Midbrain (tissue), 1 donor: Measurements from ENCODE around the gene UTRN.
A peak's percentile ranks its signal among the peaks of the same experiment; 100 is the strongest.

Experiments
- DNase-seq: peaks from one replicate; lab custom pipeline; 2025; lab: John Stamatoyannopoulos, UW

UTRN gene

DNA sequence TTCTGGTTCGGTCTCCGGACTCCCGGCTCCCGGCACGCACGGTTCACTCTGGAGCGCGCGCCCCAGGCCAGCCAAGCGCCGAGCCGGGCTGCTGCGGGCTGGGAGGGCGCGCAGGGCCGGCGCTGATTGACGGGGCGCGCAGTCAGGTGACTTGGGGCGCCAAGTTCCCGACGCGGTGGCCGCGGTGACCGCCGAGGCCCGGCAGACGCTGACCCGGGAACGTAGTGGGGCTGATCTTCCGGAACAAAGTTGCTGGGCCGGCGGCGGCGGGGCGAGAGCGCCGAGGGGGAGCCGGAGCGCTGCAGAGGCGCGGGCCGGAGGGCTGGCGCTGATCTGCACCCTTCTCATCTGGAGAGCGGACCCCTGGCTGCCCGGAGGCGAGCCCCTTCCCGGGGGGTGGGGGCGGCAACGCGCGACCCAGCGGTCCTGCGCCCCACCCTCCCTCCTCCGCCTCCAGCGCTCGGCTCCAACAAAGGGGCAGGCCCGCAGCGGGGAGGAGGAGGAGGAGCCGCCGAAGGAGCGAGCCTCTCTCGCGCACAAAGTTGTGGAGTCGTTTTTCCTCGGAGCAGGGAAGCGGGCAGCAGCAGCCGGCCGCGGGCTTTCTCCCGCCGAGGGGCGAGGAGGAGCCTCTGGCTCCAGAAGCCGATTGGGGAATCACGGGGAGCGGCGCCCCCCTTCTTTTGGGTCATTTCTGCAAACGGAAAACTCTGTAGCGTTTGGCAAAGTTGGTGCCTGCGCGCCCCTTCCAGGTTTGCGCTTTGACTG lies at the start of gene UTRN:
Gene UTRN, plus strand, starts transcription at position 553 of the 765 bp plus-strand sequence. CDS start 6,494 bp downstream, outside the sequence.
- peak; percentile 62 for DNase-seq

DNA sequence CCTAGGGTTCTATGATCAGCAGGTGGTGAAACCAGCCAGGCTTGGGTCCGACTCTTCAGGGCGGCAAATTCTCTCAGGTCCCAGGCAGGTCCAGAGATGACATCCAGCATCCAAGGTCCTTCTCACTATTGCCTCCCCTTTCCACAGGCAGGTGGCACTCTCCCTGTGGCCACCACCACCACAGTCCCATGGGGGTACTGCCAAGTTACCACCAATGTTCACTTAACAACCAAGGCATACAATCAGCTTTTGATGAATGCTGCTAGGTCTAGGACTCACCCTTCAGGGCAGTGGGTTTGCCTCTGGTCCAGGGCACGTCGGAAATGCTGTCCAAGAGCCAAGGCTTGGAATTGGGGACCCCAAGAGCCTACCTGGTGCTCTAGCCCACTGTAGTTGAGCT lies 40.4 kb upstream of the UTRN start:
- no peak for DNase-seq

DNA sequence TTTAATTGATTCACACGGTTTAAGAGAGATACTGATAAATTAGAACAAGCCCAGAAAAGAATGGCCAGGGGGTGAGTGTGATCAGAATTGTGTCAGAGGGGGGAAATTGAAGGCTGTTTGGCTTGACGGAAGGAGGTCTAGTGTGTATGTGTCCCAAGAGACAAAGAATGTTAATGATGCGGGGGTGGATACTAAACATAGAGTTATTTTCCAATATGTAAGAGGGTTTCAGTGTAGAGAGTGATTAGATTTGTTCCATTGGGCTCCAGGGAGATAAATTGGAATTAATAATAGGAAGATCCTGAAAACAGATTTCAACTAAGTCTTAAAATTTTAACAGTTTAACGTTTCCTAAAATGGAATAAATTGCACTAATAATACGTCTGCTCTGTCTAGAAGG lies 38.1 kb upstream of the UTRN start:
- no peak for DNase-seq

DNA sequence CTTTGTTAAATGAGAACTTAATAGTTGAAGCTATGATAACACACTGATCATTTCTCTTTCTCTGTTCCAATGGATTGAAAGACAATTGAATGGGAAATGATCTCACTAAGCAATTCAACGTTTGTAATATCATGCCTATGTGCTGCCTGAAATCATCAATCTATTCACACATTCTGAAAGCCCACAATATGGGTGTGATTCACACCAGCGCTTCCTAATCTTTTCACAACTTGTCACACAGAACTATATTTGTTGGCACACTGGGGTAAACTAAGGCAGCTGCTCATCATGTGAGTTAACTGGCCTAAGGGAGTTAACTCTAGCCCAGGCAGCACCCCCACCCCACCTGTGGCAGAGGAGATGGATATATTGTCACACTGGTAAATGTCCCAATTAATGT lies 37.1 kb upstream of the UTRN start:
- no peak for DNase-seq

- DNase-seq: no peak
Observed at GRCh38 chr6:144248476-144249301, 36.4 kb upstream of the UTRN start.

DNA sequence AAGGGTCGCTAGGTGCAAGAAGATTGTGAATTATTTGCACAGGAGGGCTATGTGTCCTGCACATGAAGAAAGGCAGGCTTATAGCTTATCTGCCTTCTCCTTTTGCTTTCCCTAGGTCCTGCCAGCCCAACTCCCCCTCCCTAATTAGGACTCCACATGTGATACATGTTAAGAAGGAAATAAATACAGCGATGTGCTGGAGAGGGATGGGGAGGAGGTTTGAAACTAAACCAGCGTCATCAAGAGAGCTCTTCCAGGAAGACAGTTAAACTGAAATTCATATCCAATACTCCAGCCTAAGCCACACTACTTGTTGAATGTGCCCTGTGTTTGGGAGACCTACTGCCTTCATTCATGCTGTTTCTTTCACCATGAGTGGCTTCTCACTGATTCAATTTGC lies 34.9 kb upstream of the UTRN start:
- no peak for DNase-seq

- DNase-seq: no peak
Observed at GRCh38 chr6:144252259-144252658, 32.9 kb upstream of the UTRN start.

GRCh38 chr6:144259986-144260385 lies 25.1 kb upstream of the UTRN start:
- no peak for DNase-seq

DNA sequence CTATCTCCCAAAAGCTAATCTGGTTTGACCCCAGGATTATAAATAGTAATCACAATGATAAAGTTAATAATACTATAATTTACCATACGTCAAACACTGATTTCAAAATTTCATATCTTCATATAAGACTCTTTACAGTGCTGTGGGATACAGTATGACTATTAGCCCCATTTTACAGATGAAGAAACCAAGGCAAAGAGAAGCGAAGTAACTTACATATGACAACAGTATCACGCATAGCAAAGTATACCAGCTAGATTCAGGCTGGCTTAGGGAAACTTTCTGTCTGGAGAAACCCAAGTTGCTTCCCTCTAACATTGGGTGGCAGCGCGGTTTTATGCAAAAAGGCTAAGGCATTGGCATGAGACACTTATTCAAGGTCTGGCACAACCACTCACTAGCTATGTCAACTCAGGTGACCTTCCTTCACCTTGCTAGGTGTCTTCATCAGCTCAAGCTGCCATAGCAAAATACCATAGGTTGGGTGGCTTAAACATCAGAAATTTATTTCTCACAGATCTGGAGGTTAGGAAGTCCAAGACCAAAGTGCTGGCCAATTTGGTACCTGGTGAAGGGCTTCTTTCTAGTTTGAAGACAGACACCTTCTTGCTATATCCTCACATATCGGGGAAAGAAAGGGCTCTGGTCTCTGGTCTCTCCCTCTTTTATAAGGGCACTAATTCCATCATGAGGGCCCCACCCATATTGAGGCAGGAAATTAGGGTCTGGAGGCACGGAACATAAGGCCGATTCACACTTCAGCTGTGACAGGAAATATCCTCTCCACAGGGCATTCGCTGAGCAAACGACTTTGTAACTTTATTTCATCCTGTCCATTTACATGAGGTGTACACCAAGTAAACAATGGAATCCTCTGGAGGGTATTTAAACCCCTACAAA lies 22.4 kb upstream of the UTRN start:
- no peak for DNase-seq

- DNase-seq: no peak
Observed at GRCh38 chr6:144263786-144264185, 21.3 kb upstream of the UTRN start.

GRCh38 chr6:144264270-144265060 lies 20.7 kb upstream of the UTRN start:
- no peak for DNase-seq

GRCh38 chr6:144265061-144265357 lies 20.1 kb upstream of the UTRN start:
- no peak for DNase-seq

- no peak for DNase-seq
Observed at GRCh38 chr6:144265390-144265789, 19.7 kb upstream of the UTRN start.

DNA sequence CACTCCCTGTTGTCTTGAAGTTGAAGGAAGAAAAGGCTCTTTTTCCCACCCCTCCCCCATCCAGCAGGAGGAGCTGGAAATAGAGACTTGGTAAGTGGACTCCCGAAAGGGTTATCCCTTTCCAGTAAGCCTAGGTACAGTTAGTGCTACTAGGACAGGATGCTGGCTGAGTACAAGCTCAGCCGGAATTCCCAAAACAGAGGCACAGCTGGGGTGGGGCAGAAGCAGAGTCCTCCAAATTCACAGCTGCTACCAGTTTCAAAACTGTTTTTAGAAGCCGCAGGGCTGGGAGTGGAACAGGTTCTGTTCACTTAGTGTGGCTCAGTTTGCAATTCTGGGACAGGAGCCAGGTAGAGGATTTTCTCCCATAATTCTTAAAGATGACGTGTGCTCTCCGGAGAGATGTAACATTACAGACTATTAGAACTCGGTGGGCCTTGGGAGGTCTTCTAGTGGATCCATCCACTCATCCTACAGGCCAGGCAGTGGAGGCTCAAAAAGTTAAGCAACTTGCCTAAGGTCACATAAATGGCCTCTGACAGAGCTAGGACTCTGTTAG lies 19.0 kb upstream of the UTRN start:
- no peak for DNase-seq

GRCh38 chr6:144268794-144269349 lies 16.3 kb upstream of the UTRN start:
- no peak for DNase-seq

GRCh38 chr6:144277174-144277573 lies 8.0 kb upstream of the UTRN start:
- no peak for DNase-seq

GRCh38 chr6:144277605-144278227 lies 7.4 kb upstream of the UTRN start:
- DNase-seq: no peak

DNA sequence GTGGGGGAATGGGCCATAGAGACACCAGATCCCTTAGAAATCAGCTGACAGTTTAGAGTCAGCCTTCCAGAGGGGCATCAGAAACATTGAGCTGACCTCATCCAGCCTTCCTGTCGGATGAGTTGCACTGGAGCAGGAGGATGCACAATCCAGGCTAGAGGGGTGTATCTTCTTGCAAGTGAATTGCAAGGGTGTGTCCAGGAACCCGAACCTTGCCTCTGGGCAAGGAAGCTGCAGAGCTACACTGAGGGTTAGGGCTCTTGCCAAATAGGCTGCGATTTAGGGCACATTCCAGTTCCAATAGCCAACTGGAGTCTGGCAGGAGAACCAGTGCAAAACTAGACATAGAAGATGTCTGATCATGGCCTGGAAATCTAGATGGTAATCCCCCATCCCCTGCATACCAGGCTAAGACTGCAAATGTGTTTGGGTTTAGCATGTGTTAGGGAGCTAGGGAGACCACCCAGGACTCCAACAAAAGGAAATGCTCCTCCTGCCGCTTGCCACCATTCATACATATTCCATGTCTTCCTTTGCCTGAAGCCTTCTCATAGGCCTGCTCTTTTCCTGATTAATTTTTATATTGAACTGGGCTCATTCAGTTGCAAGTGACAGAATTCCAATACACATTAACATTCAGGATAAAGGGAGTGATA lies 6.3 kb upstream of the UTRN start:
- no peak for DNase-seq

- no peak for DNase-seq
Observed at GRCh38 chr6:144279484-144280150, 5.5 kb upstream of the UTRN start.
